Umbilical cord (tissue), 2 donors: Measurements from ENCODE around the gene CCDC102A. TPM values are rescaled to one million over a fixed set of nuclear protein-coding genes. Genes with fewer than 3 reads are reported as not detected.
"Not testable (repeated sequence)": the region's sequence is repeated elsewhere in the genome, so short reads cannot be mapped to it uniquely, and the experiment has no call there.

ENCODE experiments used
- DNase-seq: peaks from one replicate; pipeline ENCODE4 v3.0.0-alpha.2; 2015; ENCODE audit warnings: low spot score
- total RNA-seq: library from RNA; depleted of rRNA; stranded (reverse); fragments of >200 nt; gene quantifications from one replicate; pipeline ENCODE4 v1.2.3, GENCODE V29; 2014; ENCODE audit warnings: low replicate concordance; ENCODE audit not compliant: insufficient read depth

CCDC102A gene
- total RNA-seq, 1 donor from 2014 or later = 13.5 TPM

DNA sequence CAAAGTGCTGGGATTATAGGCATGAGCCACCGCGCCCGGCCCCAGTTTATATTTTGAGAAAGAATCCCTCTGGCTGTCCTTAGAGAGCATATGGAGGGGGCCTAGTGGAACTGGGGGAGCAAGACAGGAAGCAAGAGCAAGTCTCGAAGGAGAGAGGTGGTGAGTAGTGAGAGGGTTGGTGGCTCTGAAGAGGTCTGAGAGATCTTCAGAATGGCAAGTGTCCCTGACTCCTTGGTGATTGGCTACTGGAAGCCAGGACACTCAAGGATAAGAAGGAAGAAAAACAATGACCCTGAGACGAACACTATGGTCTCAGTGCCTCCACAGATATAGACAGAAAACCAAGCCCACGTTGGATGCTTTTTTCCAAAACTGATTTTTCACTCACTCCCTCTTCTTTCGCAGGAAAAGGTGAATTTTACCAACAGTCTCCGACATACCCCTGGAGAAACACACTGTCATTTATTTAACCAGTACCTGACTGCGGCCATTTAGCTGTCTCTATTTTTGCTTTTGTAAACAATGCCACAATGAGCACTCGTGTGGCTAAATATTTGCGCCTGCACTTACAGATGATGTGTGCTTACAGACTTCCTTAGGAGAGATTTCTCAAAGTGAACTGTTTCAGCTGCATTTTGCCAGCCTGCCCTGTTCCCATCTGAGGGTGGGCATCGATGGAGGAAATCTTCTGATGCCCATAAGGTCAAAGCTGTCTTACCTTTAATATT, 34.2 kb downstream of the CCDC102A start:
- DNase-seq = no peak

- no peak for DNase-seq
These were observed 34.9 kb downstream of the CCDC102A start for GRCh38 chr16:57501492-57501891.

GRCh38 chr16:57500578-57501111, 35.7 kb downstream of the CCDC102A start:
- peak; percentile 90 for DNase-seq

DNA sequence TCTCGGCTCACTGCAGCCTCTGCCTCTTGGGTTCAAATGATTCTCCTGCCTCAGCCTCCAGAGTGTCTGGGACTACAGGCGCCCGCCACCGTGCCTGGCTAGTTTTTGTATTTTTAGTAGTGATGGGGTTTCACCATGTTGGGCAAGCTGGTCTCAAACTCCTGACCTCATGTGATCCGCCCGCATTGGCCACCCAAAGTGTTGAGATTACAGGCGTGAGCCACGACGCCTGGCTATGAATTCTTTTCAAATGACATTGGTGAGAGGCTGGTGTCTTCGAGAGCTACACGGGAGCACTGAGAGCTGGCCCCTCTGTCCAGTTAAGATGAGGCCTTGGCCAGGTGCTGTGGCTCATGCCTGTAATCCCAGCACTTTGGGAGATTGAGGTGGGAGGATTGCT, 36.4 kb downstream of the CCDC102A start:
- DNase-seq = not testable (repeated sequence)

DNA sequence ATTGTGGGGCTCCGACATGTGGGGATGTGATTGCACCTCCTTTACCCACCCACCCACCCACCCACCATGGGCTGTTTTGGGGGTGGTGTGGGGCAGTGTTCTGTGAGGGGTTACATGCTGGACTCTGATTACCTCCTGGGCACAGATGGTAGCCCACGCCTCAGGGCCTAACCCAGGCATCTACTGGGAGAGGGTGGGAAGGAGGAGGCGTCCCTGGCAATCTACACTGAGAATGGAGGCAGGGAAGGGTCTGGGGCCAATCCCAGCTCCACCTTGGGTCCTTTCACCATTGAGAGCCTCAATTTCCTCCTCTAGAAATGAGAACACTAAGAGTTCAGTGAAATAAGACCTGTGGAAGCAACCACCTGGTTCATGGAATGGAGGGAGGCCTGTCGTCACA, 38.3 kb downstream of the CCDC102A start:
- DNase-seq = no peak

GRCh38 chr16:57497121-57497520, 39.2 kb downstream of the CCDC102A start:
- no peak for DNase-seq

GRCh38 chr16:57493767-57494166, 42.6 kb downstream of the CCDC102A start:
- DNase-seq = no peak

DNA sequence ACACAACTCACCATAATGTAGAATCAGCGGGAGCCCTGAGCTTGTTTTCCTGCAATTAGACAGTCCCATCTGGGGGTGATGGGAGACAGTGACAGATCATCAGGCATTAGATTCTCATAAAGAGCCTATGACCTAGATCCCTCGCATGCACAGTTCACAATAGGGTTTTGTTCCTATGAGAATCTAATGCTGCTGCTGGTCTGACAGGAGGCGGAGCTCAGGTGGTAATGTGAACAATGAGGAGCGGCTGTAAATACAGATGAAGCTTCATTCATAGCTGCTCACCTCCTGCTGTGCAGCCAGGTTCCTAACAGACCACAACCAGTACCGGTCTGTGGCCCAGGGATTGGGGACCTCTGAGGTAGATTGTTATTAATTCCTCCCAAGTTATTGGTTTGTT, 47.1 kb downstream of the CCDC102A start:
- no peak for DNase-seq

DNA sequence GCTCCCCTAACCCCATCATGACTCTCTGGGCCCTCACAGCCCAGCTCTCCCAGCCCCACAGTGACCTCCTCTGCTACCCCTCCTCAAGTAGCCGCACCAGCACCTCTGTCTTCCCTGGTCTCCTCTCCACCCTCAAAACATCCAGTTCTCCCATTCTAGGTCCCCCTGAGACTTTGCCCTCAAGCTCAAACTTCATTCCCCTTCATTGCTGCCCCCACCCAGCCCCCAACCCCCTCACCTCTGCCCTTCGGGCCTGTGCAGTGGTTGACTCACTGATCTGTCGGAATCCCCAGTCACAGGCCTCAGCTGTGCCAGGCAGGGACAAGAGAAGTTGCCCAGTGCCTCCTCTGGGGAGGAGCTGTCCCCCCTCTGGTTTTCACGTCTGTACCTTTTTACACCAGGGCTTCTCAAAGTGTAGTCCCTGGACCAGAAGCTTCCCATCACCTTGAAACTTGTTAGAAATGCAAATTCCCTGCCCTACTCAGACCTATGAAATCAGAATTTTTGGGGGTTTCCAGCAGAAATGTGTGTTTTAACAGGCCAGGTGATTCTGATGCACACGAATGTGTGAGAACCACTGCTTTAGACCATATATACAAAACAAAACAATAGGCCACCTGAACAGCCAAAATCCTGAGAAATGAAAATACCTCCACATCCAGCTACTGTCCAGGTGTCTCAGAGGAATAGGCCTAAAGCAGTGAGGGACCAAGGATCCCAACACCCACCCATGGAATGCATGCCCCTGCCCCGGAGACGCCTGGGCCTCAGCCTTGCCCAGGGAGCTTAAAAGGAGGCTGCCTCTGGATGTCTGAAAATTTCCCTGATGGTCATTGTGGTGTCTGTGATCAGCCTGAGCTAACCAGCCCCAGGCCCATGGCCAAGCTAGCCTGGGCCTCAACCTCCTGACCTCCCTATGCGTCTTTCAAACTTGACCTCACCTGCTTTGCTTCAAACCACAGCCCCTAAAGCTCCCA, 49.2 kb downstream of the CCDC102A start:
- DNase-seq = no peak

- peak; percentile 80 for DNase-seq
These were observed 50.2 kb downstream of the CCDC102A start, which contains the start of gene DOK4 for GRCh38 chr16:57485916-57486857. DOK4 (minus strand) TSS chr16:57486493; CDS start chr16:57479507, 6,986 bp downstream.

DNA sequence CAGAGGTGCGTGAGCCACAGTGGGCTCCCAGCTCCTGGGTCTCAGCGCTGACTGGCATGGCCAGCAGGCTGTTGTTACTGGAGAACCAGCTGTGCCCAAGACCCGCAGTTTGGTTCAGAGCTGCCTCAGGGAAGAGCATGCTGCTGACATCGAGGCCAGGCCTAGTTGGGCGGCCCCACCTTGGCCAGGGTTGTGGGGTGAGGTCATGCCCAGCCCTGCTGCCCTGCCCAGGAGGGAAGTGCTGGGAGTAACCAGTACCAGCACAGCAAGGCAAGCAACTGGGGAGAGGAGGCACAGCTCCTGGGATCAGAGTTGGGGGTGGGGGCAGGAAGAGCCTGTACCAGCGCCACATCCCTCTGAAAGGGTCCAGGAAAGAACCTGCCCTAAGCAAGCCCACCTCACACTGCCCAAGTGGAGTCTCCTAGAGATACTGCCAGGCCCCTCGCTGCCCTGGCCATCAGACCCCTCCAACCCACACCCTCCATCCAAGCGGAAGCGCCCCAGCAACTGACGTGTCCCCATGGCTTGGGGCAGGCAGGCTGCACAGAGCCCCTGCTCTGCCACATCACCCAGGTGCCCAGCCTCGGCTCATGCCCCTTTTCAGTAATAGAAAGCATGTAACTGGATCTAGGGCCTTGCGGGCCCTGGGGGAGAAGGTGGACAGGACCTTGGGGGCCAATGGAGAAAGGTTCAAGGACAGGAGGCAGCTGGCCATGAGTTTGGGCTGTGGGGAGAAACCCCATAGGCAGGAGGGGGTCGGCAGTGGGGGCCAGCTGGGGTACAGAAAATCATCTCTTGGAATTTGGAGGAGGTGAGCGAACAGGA, 51.1 kb downstream of the CCDC102A start:
- DNase-seq = no peak

DNA sequence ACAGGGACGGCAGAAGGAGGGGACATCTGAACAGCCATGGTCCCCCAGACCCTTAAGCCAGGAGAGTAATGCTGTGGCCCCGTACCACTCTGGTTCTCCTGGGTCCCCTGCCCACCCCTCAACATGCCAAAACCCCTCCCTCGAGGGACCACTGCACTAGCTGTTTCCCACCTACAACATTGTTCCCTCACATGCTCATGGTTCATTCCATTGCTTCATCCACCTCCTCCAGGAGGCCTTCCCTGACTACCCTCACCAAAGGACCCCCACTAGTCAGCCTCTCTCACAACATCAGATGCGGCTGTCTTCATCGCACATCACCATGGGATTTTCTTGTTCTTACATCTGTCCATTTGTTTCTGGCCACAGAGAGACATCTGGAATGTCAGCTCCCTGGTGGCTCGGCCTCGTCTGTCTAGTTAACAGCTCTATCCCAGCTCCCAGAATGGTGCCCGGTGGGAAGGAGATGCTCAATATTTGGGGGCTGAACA, 51.8 kb downstream of the CCDC102A start:
- DNase-seq = no peak

DNA sequence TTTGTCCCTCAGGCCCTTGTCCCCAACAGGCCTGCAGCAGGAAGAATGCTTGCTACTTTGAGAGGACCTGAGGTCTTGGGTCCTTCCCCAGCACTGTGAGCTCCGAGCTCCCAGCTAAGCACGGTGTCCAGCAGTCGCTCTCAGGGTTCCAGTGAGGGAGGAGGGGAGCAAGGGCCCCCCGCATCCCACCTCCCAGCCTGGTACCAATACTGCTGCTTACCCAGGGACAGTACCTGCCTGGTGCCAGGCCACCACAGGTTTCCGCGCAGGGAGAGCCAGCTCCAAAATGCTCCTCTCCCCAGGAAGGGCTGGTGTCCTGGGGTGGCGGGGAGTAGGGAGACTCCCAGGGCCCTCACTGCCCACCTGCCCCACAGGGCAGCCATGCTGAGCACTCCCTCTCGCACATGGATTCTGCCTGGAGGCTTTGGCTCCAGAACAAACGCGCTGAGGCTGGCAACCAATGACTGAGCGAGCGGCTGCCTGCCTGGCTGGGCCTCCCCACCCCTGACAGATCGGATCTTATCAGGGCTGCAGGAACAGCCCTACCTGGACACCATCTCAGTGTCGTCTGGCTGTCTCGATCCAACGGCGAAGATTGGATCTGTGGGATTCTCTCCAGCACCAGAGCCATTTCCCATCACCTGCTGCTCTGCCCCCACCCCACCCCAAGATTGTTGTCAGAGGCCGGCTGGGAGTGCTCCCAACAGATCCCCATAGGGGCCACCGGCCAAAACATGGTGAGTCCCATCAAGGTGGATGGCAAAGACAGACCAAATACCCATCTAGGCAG, 52.5 kb downstream of the CCDC102A start:
- DNase-seq = peak; percentile 51

DNA sequence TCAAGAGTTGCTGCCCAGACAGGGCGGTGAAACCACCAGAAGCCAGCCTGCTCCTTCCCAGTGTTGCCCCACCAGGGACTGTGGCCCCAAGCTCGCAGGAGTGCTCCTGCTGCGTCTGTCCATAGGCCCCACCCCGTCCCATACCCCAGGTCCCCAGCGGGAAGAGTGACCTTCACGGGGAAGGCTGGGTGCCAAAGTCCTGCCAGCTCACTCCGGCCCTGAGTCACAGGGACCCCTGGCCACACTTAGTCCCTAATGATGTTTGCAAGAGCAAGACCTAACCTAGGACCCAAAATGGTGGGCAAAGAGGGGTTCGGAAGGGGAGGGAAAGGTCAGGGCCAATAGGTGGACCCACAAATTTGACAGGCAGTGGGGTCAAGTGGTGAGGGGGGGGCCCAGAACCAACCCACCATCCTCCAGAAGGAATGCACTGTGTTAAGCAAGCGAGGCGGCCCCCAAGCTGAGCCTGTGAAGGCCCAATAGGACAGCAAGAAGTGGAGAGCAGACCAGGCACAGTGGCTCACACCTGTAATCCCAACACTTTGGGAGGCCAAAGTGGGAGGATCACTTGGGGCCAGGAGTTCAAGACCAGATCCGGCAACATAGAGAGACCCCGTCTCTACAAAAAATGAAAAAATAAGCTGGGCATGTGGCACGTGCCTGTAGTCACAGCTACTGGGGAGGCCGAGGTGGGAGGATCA, 53.4 kb downstream of the CCDC102A start:
- no peak for DNase-seq

GRCh38 chr16:57481421-57481820, 55.0 kb downstream of the CCDC102A start:
- no peak for DNase-seq

DNA sequence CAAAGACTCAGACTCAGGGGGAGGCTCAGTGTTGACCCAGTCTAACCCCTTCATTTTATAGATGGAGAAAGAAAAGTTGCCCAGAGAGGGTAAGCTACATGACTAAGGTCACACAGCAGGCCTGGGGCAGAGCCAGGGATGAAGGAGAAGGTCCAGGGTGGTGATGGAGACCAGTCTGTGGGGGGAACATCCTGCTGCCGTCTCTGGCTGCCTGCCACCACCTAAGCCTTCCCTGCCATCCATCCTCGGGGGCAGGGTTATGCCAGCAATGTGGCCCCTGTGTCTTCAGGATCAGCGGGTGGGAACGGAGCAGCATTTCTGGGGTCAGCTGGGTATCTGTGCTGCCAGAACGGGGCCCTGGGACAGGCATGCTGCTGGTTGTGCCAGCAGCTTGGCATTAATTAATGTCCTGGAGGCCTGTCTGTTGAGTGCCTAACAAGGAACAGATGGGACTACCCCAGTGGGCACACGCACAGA, 55.6 kb downstream of the CCDC102A start:
- no peak for DNase-seq

- DNase-seq = peak; percentile 59
These were observed 56.2 kb downstream of the CCDC102A start for GRCh38 chr16:57479976-57480753.
